Choroid plexus epithelial cell (primary cell): ENCODE results near the gene DENND5B.
A peak's percentile ranks its signal among the peaks of the same experiment; 100 is the strongest.
"Not testable (repeated sequence)": the region's sequence is repeated elsewhere in the genome, so short reads cannot be mapped to it uniquely, and the experiment has no call there.

Experiments used
- DNase-seq: peaks from one replicate; pipeline ENCODE4 v3.0.0-alpha.2; 2010; ENCODE audit warnings: low read depth
- H3K4me3 ChIP-seq: 2 replicates; pipeline ENCODE4 v1.5.1; 2011; ENCODE audit warnings: low read depth, mild to moderate bottlenecking, control low read depth, low read length, moderate library complexity
- CTCF ChIP-seq: conservative IDR thresholded peaks from 2 replicates; pipeline ENCODE4 v1.5.1; 2011; ENCODE audit warnings: low read depth, mild to moderate bottlenecking, control low read depth, inconsistent platforms, low read length, moderate library complexity

The DENND5B gene

DNA sequence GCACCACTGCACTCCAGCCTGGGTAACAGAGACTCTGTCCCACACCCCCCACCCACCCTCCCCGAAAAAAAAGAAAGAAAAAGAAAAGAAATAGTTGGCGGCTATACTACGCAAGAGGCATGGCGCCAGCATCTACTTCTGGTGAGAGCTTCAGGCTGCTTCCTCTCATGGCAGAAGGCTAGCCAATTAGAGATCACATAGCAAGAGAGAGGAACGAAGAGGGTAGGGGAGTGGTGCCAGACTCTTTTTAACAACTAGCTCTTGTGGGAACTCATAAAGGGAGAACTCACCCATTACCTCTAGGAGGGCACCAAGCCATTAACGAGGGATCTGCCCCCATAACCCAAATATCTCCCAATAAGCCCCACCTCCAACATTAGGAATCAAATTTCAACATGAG lies 6.2 kb downstream of the DENND5B start:
- TF ChIP-seq CTCF = no peak
- H3K4me3 ChIP-seq = no peak overlapping the region
- DNase-seq = no peak

- no peak for DNase-seq
- no peak overlapping the region for H3K4me3 ChIP-seq
- no peak for TF ChIP-seq CTCF
These were observed 7.1 kb downstream of the DENND5B start for GRCh38 chr12:31583878-31584277.

- no peak for TF ChIP-seq CTCF
- DNase-seq = peak; percentile 72
- H3K4me3 ChIP-seq = no peak overlapping the region
These were observed 8.8 kb downstream of the DENND5B start for GRCh38 chr12:31582155-31582554.

DNA sequence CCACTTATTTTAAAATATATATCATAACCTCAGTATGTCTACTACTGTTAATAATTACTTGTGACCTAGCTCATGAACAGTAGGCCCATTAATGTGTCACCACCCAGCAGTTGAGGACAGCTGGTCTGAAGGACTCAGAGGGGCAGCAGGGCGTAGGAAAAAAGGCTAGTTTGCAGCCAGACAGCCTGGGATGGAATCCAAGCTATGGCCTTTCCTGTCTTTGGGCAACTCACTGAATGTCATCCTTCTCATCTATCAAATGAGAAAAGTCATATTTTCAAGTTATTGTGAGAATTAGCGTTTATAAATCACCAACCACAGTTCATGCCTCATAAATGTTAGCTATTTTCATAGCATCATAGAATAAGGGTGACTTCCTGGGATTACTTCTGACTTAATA lies 12.3 kb downstream of the DENND5B start:
- H3K4me3 ChIP-seq = no peak overlapping the region
- no peak for TF ChIP-seq CTCF
- no peak for DNase-seq

DNA sequence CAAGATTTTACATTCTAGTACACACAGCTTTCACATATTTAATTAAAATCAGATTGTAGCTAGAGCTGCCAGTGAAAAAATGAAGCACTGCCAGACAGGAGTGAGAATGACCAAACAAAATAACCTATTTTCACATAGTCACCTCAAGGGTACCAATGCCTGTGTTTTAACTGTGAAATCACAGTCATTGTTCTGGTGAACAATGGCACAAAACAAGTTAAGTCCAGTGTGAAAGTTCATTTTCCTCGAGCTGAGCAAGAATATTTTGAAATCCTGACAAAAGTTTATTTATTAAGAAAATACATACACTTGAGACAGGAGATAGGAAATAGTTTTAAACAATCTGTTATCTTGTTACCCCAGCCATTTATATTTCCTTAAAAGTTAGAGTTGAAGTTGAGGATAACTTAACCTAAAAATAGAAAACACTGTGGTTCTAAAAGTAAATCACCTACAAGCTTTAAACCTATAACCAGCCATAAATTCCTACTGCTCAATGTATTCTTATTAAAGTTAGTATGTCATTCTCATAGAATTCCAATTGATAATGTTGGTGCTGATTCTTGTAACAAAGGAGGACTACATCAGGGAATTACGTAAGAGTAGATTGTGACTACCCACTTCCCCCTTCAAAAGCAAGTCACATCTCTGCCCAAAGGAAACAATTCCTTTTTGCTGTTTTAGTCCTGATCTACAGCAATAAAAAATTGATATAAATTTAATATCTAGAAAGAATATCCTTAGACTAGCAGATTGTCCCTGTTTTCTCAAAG lies 15.9 kb downstream of the DENND5B start:
- H3K4me3 ChIP-seq = no peak overlapping the region
- no peak for DNase-seq
- no peak for TF ChIP-seq CTCF

DNA sequence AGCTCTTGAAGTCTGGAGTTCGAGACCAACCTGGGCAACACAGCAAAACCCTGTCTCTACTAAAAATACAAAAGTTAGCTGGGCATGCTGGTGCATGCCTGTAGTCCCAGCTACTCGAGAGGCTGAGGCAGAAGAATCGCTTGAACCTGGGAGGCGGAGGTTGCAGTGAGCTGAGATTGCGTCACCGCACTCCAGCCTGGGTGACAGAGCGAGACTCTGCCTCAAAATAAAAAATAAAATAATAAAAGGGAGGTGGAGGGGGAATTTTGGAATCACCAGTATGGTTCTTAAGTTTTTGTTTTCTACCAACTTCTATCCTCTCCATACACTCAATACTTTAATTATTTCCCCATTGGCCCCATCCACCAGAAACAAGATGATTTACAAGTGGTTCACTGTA lies 16.6 kb downstream of the DENND5B start:
- H3K4me3 ChIP-seq, DNase-seq: not testable (repeated sequence)

DNA sequence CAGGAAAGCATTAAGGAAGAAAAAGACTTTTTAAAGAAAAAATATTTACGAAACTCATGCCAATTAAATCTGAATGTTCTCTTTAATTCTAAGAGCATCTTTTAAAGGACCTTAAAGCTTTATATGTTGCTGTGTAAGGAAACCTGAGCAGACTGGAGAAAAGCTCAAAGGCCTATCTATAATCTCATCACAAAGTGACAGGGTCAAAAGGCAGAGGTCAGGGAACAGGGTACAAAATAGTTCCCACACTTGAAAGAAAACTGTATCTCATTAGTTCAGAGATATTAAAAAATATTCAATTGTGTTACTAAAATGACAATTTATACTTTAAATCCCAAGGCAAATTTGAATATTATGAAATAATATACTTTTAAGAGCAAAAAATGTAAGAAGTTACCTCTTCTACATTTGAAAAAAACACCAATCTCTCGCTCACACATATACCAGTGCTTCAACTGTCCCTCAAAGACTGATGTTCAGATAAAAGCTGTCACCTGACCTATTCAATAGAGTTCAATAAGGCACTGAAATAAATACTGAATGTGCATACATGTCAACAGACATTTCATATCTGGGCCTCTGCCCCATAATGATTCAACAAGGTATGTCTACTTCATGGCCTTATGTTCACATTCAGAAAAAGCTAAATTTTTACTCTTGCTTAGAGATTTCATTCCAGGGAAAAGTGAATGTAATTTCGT lies 17.9 kb downstream of the DENND5B start:
- DNase-seq = no peak
- H3K4me3 ChIP-seq = no peak overlapping the region
- no peak for TF ChIP-seq CTCF
